ENCODE measurements around the gene NOP10. TPM values are rescaled to one million over a fixed set of nuclear protein-coding genes. Genes with fewer than 3 reads are reported as not detected.
"Not testable (repeated sequence)": the region's sequence is repeated elsewhere in the genome, so short reads cannot be mapped to it uniquely, and the experiment has no call there.

The NOP10 gene
- total RNA-seq, 1 experiment from 2014 or later = 235 TPM

DNA sequence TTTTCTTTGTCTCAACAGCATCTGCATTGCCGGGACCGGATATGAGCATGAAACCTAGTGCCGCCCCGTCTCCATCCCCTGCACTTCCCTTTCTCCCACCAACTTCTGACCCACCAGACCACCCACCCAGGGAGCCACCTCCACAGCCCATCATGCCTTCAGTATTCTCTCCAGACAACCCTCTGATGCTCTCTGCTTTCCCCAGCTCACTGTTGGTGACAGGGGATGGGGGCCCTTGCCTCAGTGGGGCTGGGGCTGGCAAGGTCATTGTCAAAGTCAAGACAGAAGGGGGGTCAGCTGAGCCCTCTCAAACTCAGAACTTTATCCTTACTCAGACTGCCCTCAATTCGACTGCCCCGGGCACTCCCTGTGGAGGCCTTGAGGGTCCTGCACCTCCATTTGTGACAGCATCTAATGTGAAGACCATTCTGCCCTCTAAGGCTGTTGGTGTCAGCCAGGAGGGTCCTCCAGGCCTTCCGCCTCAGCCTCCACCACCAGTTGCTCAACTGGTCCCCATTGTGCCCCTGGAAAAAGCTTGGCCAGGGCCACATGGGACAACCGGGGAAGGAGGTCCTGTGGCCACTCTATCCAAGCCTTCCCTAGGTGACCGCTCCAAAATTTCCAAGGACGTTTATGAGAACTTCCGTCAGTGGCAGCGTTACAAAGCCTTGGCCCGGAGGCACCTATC is 5.2 kb upstream of the NOP10 start:
- TF ChIP-seq, protein P1, sequence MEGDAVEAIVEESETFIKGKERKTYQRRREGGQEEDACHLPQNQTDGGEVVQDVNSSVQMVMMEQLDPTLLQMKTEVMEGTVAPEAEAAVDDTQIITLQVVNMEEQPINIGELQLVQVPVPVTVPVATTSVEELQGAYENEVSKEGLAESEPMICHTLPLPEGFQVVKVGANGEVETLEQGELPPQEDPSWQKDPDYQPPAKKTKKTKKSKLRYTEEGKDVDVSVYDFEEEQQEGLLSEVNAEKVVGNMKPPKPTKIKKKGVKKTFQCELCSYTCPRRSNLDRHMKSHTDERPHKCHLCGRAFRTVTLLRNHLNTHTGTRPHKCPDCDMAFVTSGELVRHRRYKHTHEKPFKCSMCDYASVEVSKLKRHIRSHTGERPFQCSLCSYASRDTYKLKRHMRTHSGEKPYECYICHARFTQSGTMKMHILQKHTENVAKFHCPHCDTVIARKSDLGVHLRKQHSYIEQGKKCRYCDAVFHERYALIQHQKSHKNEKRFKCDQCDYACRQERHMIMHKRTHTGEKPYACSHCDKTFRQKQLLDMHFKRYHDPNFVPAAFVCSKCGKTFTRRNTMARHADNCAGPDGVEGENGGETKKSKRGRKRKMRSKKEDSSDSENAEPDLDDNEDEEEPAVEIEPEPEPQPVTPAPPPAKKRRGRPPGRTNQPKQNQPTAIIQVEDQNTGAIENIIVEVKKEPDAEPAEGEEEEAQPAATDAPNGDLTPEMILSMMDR (conservative IDR thresholded peaks at IDR 0.05) = no peak
- Histone ChIP-seq H2BK120ac (ENCODE audit: low read depth, low read length, poor library complexity, severe bottlenecking) (no peak overlapping the region), H4K91ac (ENCODE audit: insufficient read length, low read depth, low read length) (no peak overlapping the region), H2AK5ac (ENCODE audit: insufficient read length, low read length) (no peak overlapping the region), H3K4ac (ENCODE audit: low read depth, low read length) (no peak overlapping the region), H3K79me1 (ENCODE audit: insufficient read depth, low read depth, low read length, poor library complexity, severe bottlenecking) (no peaks in the 10 kb centered on the region), H3K56ac (ENCODE audit: insufficient read length, low read depth, low read length) (no peak overlapping the region), H3K23ac (ENCODE audit: insufficient read length, low read depth, low read length) (no peak overlapping the region), H2BK20ac (ENCODE audit: low read depth, low read length, poor library complexity, severe bottlenecking) (no peak overlapping the region), H3K18ac (ENCODE audit: insufficient read length, low read depth, low read length) (no peak overlapping the region), H2BK5ac (ENCODE audit: insufficient read length, low read length) (no peak overlapping the region), H4K8ac (replicated peaks; ENCODE audit: insufficient read length, low read depth, low read length) (no peak overlapping the region), H3T11ph (ENCODE audit: low read length) (no peak overlapping the region), H3K27me3 (ENCODE audit: insufficient read depth, low read length) (no peaks in the 10 kb centered on the region), H3K23me2 (ENCODE audit: insufficient read length, low read depth, low read length, poor library complexity, severe bottlenecking) (no peaks in the 10 kb centered on the region), H2AFZ (ENCODE audit: low read length) (no peak overlapping the region), H3K4me1 (ENCODE audit: insufficient read depth, low read length) (no peaks in the 10 kb centered on the region), H3K14ac (ENCODE audit: insufficient read depth, low read length) (no peak overlapping the region), H4K5ac (ENCODE audit: insufficient read length, low read depth, low read length) (no peak overlapping the region), H2BK12ac (ENCODE audit: insufficient read length, low read depth, low read length) (no peak overlapping the region), H2BK15ac (ENCODE audit: low read depth, low read length) (no peak overlapping the region), H3K79me2 (ENCODE audit: insufficient read depth, low read length) (no peaks in the 10 kb centered on the region), H3K4me2 (ENCODE audit: insufficient read depth, insufficient read length, low read length) (no peak overlapping the region), H3K27ac (ENCODE audit: insufficient read length, low read depth, low read length) (no peak overlapping the region), H4K20me1 (ENCODE audit: control insufficient read depth, insufficient read depth, insufficient read length) (no peaks in the 10 kb centered on the region), H3K9ac (ENCODE audit: extremely low read depth, insufficient read length, low read length) (no peak overlapping the region), H3K9me3 (ENCODE audit: control insufficient read depth, low read depth, low read length) (no peaks in the 10 kb centered on the region)
- Mint-ChIP-seq H3K36me3 (ENCODE audit: insufficient read depth in 1 of 3, low read depth in 3 of 3) (peaks cover 0 to 5% (median under 1%) of the 10 kb centered on the region in 3 experiments; a peak in 4 of 7 replicates), H3K9me3 (no peaks in the 10 kb centered on the region), H3K27me3 (ENCODE audit: low read depth) (peaks cover 2% of the 10 kb centered on the region), H3K27ac (peak overlapping the region in 1 of 3 experiments; percentile 93; a peak in 3 of 7 replicates), H3K4me3 (no peak overlapping the region), H3K4me1 (peaks cover 7% of the 10 kb centered on the region in 2 experiments)
- WGBS (ENCODE audit: extremely low coverage, insufficient read length, low lambda C conversion rate) = no CpG with 5 or more reads among the region's 13 CpGs
- no peak for DNase-seq

DNA sequence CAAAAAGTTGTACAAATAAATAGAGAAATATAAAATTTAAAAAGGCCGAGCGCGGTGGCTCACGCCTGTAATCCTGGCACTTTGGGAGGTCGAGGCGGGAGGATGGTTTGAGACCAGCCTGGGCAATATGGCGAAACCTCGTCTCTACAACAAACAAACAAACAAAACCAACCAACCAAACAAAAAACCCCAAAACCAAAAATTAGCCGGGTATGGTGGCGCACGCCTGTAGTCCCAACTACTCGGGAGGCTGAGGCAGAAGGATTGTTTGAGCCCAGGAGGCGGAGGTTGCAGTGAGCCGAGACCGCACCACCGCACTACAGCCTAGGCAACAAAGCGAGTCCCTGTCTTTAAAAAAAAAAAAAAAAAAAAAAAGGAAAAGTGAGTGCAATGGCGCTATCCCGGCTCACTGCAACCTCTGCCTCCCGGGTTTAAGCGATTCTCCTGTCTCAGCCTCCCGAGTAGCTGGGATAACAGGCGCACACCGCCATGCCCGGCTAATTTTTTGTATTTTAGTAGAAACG is 661 bp downstream of the NOP10 start:
- not testable (repeated sequence) for H4K20me1 ChIP-seq (ENCODE audit: control insufficient read depth, insufficient read depth, insufficient read length); H2BK12ac ChIP-seq (ENCODE audit: insufficient read length, low read depth, low read length); H3K56ac ChIP-seq (ENCODE audit: insufficient read length, low read depth, low read length); H4K5ac ChIP-seq (ENCODE audit: insufficient read length, low read depth, low read length); H3K27me3 Mint-ChIP-seq (ENCODE audit: low read depth); H2AFZ ChIP-seq (ENCODE audit: low read length); DNase-seq; H3K27ac ChIP-seq (ENCODE audit: insufficient read length, low read depth, low read length); H3K79me1 ChIP-seq (ENCODE audit: insufficient read depth, low read depth, low read length, poor library complexity, severe bottlenecking); H3K18ac ChIP-seq (ENCODE audit: insufficient read length, low read depth, low read length); H3K9me3 Mint-ChIP-seq; H2BK120ac ChIP-seq (ENCODE audit: low read depth, low read length, poor library complexity, severe bottlenecking); H3K23me2 ChIP-seq (ENCODE audit: insufficient read length, low read depth, low read length, poor library complexity, severe bottlenecking); H3K27me3 ChIP-seq (ENCODE audit: insufficient read depth, low read length); H3K23ac ChIP-seq (ENCODE audit: insufficient read length, low read depth, low read length); H3K4me3 Mint-ChIP-seq; H3K79me2 ChIP-seq (ENCODE audit: insufficient read depth, low read length); H2AK5ac ChIP-seq (ENCODE audit: insufficient read length, low read length); H3K4me1 ChIP-seq (ENCODE audit: insufficient read depth, low read length); H3K9me3 ChIP-seq (ENCODE audit: control insufficient read depth, low read depth, low read length); H2BK20ac ChIP-seq (ENCODE audit: low read depth, low read length, poor library complexity, severe bottlenecking); H4K8ac ChIP-seq (replicated peaks; ENCODE audit: insufficient read length, low read depth, low read length); H4K91ac ChIP-seq (ENCODE audit: insufficient read length, low read depth, low read length); H2BK5ac ChIP-seq (ENCODE audit: insufficient read length, low read length); H2BK15ac ChIP-seq (ENCODE audit: low read depth, low read length); H3T11ph ChIP-seq (ENCODE audit: low read length); H3K4ac ChIP-seq (ENCODE audit: low read depth, low read length)
- 0 out of 2 replicates have a peak overlapping the region, but pooled peaks have one; percentile 43 for H3K14ac ChIP-seq (ENCODE audit: insufficient read depth, low read length)
- Mint-ChIP-seq H3K4me1 (peaks cover 10 to 15% of the 10 kb centered on the region in 2 experiments), H3K36me3 (ENCODE audit: insufficient read depth in 1 of 3, low read depth in 3 of 3) (peaks cover 22 to 25% (median 25%) of the 10 kb centered on the region in 3 experiments), H3K27ac (peak overlapping the region; percentile 40 to 98 (median 54); a peak in 3 of 7 replicates)
- peak overlapping the region; percentile 93 for H3K9ac ChIP-seq (ENCODE audit: extremely low read depth, insufficient read length, low read length)
- peak overlapping the region; percentile 61 for H3K4me2 ChIP-seq (ENCODE audit: insufficient read depth, insufficient read length, low read length)
- WGBS (ENCODE audit: extremely low coverage, insufficient read length, low lambda C conversion rate) = no CpG with 5 or more reads among the region's 26 CpGs
